Activated CD4-positive, CD25-positive, alpha-beta regulatory T cell (primary cell): ENCODE results near the gene UEVLD.
"Not testable (repeated sequence)": the region's sequence is repeated elsewhere in the genome, so short reads cannot be mapped to it uniquely, and the experiment has no call there.

ENCODE experiments used
- DNase-seq, 4 experiments: peaks; one replicate each; lab custom pipeline; 2025; lab: John Stamatoyannopoulos, UW

Gene UEVLD

DNA sequence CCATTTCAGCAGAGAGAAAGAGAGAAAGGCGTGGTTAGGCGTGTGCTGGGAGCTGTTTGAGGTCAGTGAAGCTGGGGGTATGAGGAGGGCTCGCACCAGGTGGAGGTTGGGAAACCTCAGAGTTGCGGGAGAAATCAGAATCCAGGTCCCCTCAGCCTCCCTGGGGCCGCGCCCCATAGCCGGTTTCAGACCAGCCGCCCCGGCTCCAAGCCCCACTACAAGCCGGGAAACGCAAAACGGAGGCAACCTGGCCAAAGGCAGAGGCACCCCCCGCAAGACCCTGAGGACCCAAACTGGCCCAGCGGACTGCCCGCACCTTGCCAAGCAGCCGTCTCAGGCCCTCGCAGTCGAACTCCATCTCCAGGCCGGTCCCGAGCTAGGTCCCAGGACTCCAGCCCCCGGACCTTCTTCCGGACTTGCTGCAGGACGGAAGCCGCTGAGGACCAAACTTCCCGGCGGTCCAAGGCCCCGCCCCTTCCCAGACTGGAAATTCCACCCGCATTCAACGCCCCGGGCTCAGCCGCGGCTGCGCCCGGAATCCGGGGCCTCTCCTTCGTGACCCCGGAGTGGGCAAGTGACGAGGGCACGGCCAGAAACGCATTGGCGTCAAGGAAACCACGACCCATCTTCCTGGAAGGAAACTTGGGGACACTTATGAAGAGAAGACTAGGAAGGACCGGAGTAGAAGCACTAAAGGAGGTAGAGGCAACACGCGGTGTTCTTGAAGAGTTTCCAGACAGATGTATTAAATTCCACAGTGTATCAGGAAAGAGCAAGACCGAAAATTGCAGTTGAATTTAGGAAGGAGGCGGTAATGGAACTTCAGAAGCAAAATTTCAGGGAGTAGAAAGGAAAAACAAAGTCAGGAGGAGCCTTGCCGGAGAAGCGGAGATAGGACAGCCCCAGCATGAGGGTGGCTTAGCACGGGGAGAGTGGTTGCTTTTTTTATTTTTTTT, at the start of gene UEVLD:
TSS of gene UEVLD (minus strand) at position 438 of the 956 bp plus-strand sequence. CDS start at position 358, 80 bp downstream.
- peak; percentile 8 to 27 (median 21) for DNase-seq

DNA sequence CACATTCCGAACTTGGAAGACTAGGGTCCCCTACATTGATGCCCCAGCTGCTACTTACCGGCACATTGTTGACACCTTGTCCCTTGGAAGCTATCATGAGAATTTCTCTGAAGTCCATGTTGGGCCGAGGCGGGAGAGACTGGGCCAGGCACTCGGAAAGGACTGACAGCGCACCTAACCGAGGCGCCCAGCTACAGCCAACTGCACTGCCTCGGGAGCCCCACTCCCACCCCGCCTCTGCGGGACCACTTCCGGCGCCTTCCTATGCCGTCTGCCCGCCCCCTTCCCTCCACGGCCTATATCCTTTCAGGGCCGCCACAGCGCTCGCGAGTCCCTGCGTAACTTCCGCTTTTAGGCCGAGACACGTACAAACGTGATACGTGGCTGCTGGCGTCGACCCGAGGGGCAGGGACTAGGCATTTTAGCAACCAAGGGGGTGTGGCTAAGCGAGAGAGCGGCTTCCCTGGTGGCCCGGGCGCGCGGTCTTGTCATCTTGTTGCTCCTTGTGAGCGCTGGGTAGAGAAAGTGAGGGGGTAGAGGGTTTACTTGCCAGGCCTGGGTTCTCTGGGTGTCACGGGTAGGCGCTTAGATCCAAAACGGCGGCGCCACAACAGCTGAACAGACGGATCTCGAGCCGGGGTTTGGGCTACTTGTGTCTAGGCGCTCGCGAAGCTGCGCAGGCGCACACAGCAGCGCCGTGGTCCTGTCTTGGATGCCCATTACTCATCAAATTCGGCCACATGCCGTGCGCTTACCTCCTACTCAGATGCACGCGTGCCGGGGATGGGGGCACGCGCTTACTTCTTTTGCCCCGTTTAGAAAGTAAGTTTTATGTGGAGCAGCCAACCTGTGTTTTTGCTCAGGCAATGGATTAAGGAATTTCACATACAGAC, 45.9 kb upstream of the UEVLD start, which contains the start of gene SPTY2D1:
TSS of gene SPTY2D1 (minus strand) at position 203 of the 893 bp plus-strand sequence. CDS start at position 118, 85 bp downstream.
- peak; percentile 88 to 96 (median 93) for DNase-seq

DNA sequence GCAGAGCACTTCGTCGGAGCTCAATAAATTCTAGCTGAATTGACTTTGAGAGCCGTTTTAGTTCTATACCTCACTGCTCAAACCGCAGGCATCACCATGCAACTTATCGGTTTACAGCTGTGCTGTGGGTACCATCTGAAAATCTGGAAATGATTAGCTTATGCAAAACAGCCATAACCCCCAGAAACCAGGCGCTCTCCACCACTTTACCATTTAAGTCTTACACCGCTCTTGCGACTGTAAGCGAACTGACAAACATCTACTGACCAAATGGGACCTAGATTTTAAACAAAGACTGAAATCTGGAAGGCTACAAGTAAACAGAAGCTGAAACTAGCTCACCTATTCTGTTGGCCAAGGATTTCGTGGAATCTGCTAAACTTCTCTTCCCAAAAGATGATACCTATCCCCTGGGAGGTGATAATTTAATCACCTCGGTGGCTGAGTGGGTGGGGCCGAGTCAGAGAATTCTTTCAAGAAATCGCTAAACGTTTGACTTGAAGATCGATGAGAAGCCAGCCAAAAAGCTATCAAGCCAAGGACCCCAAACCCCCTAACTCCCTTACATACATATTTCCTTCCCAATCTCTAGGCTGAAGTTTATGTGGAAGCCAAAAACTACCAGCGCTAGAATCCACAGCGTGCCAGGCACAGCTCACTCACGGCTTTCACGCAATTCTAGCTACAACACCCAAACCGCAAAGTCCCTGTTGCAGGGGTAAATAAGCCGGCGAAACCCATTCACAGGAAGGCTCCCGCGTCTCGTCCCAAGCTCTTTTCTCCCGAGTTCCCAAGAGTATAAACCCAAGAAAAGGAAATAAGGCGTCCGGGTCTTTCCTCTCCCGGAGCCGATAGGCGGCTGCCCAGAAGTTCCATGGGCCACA, 45.0 kb upstream of the UEVLD start:
- DNase-seq, result no peak

DNA sequence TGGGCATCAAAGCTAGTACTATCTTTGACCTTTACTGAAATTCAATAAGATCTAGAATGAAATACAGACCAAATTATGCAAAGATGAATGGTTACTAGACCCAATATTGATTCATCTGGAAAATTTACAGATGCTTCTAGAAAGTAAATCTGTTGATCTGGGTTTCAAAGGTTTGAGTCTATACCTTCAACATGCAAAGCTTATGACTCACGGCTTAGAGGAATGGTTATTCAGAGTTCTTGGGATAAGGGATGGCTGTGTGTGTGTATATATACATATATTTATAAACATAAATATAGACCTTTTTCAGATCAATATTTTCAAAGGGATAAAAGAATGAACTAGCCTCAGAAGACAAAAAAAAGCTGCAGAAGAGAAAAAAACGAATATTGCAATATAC, 44.3 kb upstream of the UEVLD start:
- DNase-seq, result no peak

DNA sequence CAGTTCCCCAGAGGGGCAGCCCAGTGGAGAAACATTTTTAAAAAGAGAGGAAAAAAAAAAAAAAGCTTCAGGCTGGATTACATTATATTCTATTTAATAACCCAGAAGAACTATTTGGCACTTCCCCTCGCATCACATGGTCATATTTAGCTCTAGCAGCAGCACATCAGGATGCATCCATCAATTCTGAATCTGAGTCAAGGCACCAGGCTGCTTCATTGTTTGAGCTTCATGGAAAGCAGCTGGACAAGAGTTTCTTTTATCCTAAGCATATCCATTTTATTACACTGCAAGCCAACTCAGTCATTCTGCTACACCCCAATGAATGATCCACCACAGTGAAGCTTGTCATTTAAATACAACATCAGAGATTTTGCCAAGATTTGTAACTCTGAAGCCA, 35.6 kb upstream of the UEVLD start:
- no peak for DNase-seq

DNA sequence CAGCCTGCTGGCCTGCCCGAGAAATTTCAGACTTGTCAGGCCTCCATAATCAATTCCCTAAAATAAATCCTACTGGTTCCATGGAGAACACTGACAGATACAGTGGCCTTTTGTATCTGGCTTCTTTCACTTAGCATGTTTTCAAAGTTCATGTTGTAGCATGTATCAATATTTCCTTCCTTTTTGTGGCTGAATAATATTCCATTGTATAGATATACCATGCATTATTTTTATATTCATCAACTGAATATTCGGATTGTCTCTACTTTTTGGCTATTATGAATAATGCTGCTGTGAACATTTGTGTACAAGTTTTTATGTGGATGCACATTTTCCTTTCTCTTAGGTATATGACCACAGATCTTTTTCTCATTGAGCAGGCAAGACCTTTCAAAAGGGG, 35.2 kb upstream of the UEVLD start:
- no peak for DNase-seq

DNA sequence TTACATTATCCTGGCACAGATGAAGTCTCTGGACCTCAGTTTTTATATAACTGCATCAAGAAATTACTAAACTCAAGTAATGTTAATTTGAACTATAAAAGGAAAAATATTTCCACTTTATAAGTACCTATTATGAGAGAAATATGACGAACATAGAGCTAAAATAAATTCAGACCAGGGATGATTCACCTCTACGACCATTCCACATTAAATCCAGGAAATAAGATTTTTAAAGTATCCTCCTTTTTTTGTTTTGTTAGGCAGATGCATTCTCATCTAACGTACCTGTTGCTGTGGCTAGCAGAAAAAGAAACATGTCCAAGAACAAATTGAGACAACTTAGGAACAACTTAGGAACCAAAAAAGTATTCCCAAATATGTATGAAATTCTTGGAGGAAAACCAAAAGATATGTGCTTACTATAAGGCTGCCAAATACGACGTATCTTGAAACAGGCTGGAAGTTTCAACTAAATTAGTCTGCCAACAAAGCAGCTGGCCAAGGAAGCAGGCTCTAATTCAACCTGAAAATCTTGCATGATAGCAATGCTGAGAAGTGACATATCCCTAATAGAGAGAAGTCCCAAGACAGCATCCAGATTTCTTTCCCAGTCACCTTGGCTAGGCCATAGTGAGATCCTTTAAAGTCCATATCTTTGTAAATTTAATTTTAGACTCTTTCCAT, 29.9 kb upstream of the UEVLD start:
- DNase-seq, result no peak

DNA sequence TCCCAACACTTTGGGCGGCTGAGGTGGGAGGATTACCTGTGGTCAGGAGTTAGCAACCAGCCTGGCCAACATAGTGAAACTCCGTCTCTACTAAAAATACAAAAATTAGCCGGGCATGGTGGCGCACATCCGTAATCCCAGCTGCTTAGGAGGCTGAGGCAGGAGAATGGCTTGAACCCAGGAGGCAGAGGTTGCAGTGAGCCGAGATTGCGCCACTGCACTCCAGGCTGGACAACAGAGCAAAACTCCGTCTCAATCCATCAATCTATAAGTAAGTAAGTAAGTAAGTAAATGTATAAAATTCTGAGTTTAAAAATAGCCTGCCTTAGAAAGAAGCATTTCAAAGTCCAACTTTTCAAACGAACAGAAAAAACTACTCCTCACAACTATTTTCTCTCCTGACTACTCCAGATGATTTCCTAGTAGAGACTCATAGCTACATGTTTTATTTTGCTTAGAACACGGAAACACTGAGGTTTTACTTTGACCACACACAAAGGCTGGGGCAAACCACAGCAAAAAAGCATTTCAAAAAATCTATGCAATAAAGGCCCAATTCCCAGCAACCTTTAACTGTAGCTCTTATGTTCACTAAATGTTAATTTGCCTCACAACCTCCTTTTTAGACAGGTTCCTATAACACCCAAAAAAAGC, 29.3 kb upstream of the UEVLD start:
- no peak for DNase-seq

DNA sequence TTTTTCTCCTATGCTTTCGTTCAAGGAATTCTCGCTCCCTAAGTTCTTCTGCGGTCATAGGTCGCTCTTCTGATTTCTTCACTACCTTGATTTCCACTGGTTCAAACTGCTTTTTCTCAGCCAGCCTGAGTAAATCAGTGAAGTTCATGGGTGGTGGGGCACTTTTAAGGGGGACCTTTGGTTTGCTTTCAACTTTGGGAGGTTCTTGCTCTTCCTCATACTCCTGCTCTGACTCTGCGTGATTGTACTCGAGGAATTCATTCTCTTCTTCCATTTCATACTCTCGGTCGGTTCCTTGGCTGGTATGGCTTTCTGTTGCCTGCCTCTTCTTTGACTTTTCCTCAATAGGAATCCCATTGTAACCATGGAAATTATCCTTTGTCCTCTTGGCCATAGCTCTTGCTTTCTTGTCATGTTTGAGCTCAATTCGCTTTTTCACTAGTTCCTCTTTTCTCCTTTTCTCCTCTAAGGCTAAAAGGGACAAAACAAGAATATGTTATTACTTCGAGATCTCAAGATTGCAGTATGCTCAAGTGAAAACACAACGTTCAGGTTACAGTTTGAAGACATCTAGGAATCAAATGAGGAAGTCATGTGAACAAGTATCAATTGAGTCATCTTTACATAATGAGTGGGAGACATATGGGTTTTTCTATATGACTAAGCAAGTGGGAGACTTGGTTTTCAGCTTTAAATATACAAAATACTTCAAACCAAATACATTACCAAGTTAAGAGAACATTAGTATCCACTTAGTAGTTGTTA, 27.3 kb upstream of the UEVLD start:
- DNase-seq, result no peak

DNA sequence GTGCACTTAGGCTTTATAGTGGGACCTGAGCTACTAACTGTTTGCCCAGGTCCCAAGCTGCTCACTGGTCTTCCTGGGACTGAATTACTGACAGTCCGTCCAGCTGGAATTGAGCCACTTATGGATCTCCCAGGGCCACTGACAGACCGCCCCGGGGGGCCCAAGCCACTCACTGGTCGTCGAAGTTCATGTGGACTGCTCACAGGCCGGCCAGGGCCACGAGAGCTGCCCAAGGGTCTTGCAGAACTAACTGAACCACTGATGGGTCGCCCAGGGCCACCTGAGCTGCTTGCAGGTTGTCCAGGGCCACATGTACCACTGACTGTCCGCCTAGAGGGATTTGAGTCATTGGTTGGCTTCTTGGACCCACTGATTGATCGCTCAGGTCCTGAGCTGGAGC, 26.1 kb upstream of the UEVLD start:
- no peak for DNase-seq

DNA sequence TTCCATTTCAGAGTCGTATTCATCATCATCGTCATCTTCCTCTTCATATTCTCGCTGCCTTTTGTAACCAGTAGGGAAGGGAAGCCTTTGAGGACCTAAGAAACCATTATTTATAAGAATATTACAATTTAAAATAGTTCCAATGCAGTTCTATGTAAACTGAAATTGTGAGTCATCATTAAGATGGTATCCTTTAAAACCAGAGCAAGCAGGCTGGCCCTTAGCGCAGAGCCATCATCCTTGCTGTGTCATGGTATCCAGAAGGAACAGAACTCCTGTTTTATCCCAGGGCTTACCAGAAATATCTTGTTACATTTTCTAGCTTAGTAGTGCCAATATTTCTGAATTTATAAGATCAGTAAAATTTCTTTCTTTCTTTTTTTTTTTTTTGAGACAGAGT, 23.9 kb upstream of the UEVLD start:
- no peak for DNase-seq

DNA sequence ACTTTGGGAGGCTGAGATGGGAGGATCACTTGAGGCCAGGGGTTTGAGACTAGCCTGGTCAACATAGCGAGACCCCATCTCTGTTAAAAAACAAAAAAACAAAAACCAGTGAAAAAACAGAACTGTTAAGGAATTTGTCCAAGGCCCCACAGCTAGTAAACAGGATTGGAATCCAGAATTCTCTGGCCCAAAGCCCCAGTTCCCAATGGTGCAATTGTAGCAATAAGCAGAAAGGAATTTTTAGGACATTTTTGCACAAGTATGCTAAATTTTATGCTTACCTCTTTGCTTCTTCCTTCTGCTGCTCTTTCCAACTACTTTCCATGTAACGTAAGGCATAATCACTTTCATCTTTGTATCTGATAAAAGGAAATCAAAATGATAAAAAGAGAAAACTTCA, 22.7 kb upstream of the UEVLD start:
- DNase-seq, result no peak

DNA sequence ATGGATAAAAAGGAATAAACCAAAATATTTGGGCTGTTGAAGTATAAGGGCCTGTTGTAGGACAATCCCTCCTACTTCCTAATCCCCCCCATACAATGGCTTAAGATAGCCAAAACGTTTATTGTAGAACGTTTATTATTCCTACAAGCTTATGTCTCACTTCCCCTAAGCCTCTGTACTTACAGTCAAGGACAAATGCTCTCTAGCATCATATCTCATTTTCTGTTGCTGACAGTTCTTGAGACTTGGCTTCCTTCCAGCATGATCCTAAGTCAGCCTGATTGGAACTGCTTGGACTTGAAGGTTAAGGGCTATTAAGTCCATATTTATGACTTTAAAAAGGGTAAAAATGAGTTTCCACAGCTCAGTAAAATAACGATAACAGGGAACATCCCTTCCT, 19.8 kb upstream of the UEVLD start:
- DNase-seq, result no peak

DNA sequence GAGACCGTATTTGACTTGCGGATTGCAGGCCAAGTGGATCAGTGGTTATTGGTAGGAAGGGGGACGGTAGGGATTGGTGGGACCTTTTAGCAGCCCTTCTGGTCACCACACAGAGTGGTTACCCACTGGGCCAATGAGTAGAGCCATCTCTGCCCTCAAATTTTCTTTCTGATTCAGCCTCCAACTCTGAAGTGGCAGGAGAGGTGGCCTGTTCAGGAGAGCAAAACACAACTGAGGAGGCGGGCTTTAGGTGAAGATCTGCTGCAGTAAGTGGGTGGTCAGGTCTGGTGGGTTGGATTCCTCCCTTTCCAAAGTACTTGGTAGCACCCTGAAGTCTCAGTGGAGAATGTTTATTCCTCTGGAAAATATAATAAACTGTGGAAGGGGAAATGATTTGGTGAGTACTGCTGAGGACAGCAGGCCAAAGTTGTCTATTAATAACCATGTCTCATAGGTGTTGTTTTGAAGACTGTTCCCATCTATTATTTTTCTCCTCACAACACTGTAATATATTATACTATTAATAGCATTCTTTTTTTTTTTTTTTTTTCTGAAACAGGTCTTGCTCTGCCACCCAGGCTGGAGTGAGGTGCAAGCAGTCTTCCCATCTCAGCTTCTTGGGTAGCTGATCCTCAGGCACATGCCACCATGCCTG, 12.5 kb upstream of the UEVLD start:
- DNase-seq, result no peak

DNA sequence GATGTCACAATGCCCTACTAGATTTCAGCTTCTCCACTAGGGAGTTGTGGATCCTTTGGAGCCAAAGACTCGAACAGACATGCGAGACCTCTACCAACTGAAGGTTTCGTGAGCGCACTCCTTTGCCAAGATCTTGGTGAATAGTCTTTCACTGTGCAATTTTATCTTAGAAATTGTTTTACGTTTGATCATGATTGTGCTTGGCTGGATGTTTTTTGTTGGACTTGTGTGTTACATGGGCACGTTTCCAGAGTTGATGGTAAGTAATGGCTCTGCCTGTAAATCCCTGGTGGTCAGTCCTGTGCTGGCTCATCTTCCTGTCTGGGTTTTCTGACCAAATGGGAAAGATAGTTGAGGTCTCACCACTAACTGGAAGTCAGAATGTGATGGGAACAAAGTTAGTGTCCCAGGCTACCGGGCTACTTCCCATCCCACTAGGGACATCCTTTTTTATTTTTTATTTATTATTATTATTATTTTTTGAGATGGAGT, 11.3 kb upstream of the UEVLD start, which contains the start of gene MISFA:
TSS of gene MISFA (plus strand) at position 51 of the 492 bp plus-strand sequence. CDS start at position 191, 140 bp downstream.
- no peak for DNase-seq

DNA sequence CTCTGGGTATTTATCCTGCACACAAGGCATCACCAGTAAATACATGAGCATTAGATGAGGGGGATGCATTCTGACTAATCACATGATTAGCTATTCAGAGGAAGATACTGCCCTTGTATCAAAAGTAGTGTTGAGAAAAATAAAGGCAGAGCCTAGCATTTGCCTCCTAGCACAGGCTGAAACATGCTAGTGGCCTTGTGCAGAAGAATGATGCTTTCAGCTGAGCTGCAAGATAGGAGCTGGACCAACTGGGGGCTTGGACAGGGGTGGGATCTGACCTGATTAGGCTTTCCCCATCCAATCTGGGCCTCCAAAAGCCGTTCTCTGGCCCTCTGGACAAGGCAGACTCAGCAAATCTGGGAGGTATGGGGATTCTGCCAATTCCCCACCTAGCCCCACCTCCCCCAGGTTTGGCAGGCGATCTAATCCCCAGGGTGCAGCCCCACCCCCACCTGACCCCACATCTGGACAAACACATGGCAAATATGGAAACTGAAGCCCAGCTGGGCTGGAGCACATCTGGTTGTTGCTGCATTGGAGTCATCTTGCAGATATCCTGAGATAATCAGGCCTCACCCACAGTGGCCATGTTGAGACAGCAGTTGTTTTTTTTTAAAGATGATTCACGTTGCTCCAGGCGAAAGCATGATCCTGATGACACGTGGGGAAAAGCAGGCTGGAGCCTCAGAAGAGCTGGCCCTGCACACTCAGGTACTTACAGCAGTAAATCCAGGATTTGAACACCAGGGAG, 6.6 kb upstream of the UEVLD start:
- DNase-seq, result no peak

DNA sequence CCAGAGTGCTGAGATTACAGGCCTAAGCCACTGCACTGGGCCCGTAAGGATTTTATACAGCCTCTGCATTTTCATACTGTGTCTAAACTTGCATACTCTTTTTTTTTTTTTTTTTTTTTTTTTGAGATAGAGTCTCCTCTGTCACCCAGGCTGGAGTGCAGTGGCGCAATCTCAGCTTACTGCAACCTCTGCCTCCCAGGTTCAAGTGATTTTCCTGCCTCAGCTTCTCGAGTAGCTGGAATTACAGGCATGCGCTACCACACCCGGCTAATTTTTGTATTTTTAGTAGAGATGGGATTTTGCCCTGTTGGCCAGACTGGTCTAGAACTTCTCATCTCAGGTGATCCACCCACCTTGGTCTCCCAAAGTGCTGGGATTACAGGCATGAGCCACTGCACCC, 5.6 kb upstream of the UEVLD start:
- DNase-seq, result not testable (repeated sequence)

DNA sequence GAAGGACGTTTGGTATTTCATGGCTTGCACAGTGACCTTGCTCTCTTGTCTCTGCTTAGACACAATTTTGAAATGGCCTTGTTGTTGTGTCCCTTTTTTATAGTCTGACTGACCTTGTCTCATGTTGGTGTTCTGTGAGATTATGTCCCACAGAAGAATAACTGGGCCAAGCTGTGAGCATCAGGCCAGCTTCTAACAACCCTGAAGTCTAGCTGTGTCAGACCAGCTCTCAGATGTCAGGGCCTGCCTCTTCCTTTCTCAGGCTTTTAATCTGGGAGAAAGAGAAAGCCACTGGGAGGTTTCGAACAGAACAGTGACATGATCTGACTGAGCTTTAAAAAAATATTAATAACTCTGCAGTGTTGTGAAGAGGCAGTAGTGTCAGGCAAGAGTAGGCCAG, 2.0 kb upstream of the UEVLD start:
- no peak for DNase-seq
